Panc1 (cell line): Measurements from ENCODE around the gene DOCK4.

Source experiments
- CTCF ChIP-seq: fragments of 450-650 bp; IDR thresholded peaks from 2 replicates; pipeline ENCODE4 v1.5.1; 2017; ENCODE audit warnings: mild to moderate bottlenecking
- POLR2AphosphoS5 ChIP-seq: IDR thresholded peaks from 2 replicates; pipeline ENCODE4 v1.6.1; 2012; ENCODE audit warnings: mild to moderate bottlenecking, low read depth, low read length, moderate library complexity
- REST ChIP-seq, 2 experiments: IDR thresholded peaks; 2 replicates each; pipeline ENCODE4 v1.6.1; 2011 to 2012; ENCODE audit warnings: low read depth in 2 of 2, control low read depth in 1 of 2, low read length in 1 of 2, mild to moderate bottlenecking in 1 of 2, moderate library complexity in 1 of 2; ENCODE audit not compliant: insufficient read depth in 1 of 2
- TCF7L2 ChIP-seq: IDR thresholded peaks from 2 replicates; pipeline ENCODE4 v1.6.1; 2011; ENCODE audit warnings: mild to moderate bottlenecking, low read depth, low read length, inconsistent platforms

GRCh38 chr7:111694376-111694775, 511.8 kb downstream of the DOCK4 start:
- TF ChIP-seq REST (IDR thresholded peaks at IDR 0.05; ENCODE audit: insufficient read depth in 1 of 2, low read depth in 2 of 2, low read length in 1 of 2) (no peak), CTCF (no peak), POLR2AphosphoS5 (no peak), TCF7L2 (no peak)
